Vagina (tissue), 2 donors: ENCODE measurements around the gene ABR.

Experiments
- CTCF ChIP-seq, 3 experiments: fragments of 450-650 bp in 2 of 3; fragments of 200-600 bp in 1 of 3; sonication (generic) in 1 of 3; IDR thresholded peaks; one replicate each; pipeline ENCODE4 v1.5.1; 2017 to 2019; ENCODE audit warnings: antibody characterized with exemption in 3 of 3, mild to moderate bottlenecking in 2 of 3, moderate library complexity in 2 of 3
- POLR2AphosphoS5 ChIP-seq, 2 donors: sonication (generic); formaldehyde crosslinking; IDR thresholded peaks; one replicate each; pipeline ENCODE4 v1.9.0; 2017; ENCODE audit warnings: antibody characterized with exemption in 2 of 2, mild to moderate bottlenecking in 2 of 2, low read depth in 1 of 2; ENCODE audit not compliant: insufficient read depth in 1 of 2

GRCh38 chr17:979539-980405, 200.0 kb downstream of the ABR start, which contains the start of gene NXN:
- TF ChIP-seq CTCF (IDR thresholded peaks at IDR 0.05), result no peak
- TF ChIP-seq POLR2AphosphoS5 (IDR thresholded peaks at IDR 0.05; ENCODE audit: insufficient read depth in 1 of 2, low read depth in 1 of 2), result peak in 1 of 2 donors; percentile 72
